Measurements from ENCODE around the gene CDKN2C. TPM values are rescaled to one million over a fixed set of nuclear protein-coding genes. Genes with fewer than 3 reads are reported as not detected.

CDKN2C gene
- total RNA-seq, 1 donor from 2014 or later = 7.8 TPM

- no peak for DNase-seq
Observed at GRCh38 chr1:50966991-50967390, 3.1 kb upstream of the CDKN2C start.

GRCh38 chr1:50967416-50968157 lies 2.5 kb upstream of the CDKN2C start:
- DNase-seq = no peak

GRCh38 chr1:50968158-50968820 lies 1.8 kb upstream of the CDKN2C start:
- peak; percentile 81 for DNase-seq

- peak; percentile 50 for DNase-seq
Observed at GRCh38 chr1:50968821-50969610, 1.0 kb upstream of the CDKN2C start.

- no peak for DNase-seq
Observed at GRCh38 chr1:50970509-50970887, 453 bp downstream of the CDKN2C start.

GRCh38 chr1:50970931-50971582 lies 1.0 kb downstream of the CDKN2C start:
- DNase-seq = no peak

GRCh38 chr1:50971748-50972305 lies 1.8 kb downstream of the CDKN2C start:
- no peak for DNase-seq

GRCh38 chr1:50972766-50973165 lies 2.7 kb downstream of the CDKN2C start:
- no peak for DNase-seq

- no peak for DNase-seq
Observed at GRCh38 chr1:50973255-50973654, 3.2 kb downstream of the CDKN2C start.

- no peak for DNase-seq
Observed at GRCh38 chr1:50973875-50974617, 4.0 kb downstream of the CDKN2C start.

GRCh38 chr1:50974618-50974935 lies 4.5 kb downstream of the CDKN2C start:
- DNase-seq = no peak

- no peak for DNase-seq
Observed at GRCh38 chr1:50975436-50975835, 5.4 kb downstream of the CDKN2C start.

- no peak for DNase-seq
Observed at GRCh38 chr1:50976111-50976889, 6.3 kb downstream of the CDKN2C start.

- DNase-seq = no peak
Observed at GRCh38 chr1:50976890-50977574, 7.0 kb downstream of the CDKN2C start.

- DNase-seq = peak; percentile 28
Observed at GRCh38 chr1:50977575-50978143, 7.6 kb downstream of the CDKN2C start.

GRCh38 chr1:50978144-50978851 lies 8.3 kb downstream of the CDKN2C start:
- no peak for DNase-seq

GRCh38 chr1:50978852-50979781 lies 9.1 kb downstream of the CDKN2C start:
- DNase-seq = no peak

GRCh38 chr1:50979937-50980336 lies 9.9 kb downstream of the CDKN2C start:
- no peak for DNase-seq
